GM12892 (cell line): ENCODE results near the gene TFF2.

ENCODE experiments used
- DNase-seq: peaks from one replicate; pipeline ENCODE4 v3.0.0; 2011; ENCODE audit not compliant: insufficient read length
- FAIRE-seq: peaks from 2 replicates; lab custom pipeline; 2011; peaks lifted over from hg19 to GRCh38; lab: Jason Lieb, UNC
- POLR2A ChIP-seq: IDR thresholded peaks from 2 replicates; pipeline ENCODE4 v1.6.1; 2011; ENCODE audit warnings: low read depth, low read length, control low read depth
- POLR2AphosphoS5 ChIP-seq: IDR thresholded peaks from 2 replicates; pipeline ENCODE4 v1.6.1; 2011; ENCODE audit warnings: low read depth, low read length, control low read depth
- TAF1 ChIP-seq: IDR thresholded peaks from 2 replicates; pipeline ENCODE4 v1.6.1; 2011; ENCODE audit warnings: low read depth, mild to moderate bottlenecking, control low read depth, low read length, borderline replicate concordance

The TFF2 gene

GRCh38 chr21:42301371-42302075 lies 49.3 kb downstream of the TFF2 start:
- FAIRE-seq (no peak), DNase-seq (no peak)
- TF ChIP-seq TAF1, result no peak

GRCh38 chr21:42300956-42301355 lies 49.8 kb downstream of the TFF2 start:
- no peak for FAIRE-seq
- no peak for TF ChIP-seq POLR2A
- no peak for TF ChIP-seq TAF1
- TF ChIP-seq POLR2AphosphoS5, result no peak
- DNase-seq, result no peak

GRCh38 chr21:42300045-42300583 lies 50.7 kb downstream of the TFF2 start:
- no peak for DNase-seq
- no peak for FAIRE-seq
- TF ChIP-seq POLR2A (no peak), TAF1 (no peak), POLR2AphosphoS5 (no peak)

GRCh38 chr21:42299324-42300044 lies 51.3 kb downstream of the TFF2 start:
- FAIRE-seq (no peak), DNase-seq (no peak)
- TF ChIP-seq POLR2AphosphoS5, result no peak
- TF ChIP-seq POLR2A, result no peak
- no peak for TF ChIP-seq TAF1

GRCh38 chr21:42298657-42299056 lies 52.1 kb downstream of the TFF2 start:
- DNase-seq (no peak), FAIRE-seq (no peak)
- TF ChIP-seq TAF1, result no peak

GRCh38 chr21:42298237-42298636 lies 52.6 kb downstream of the TFF2 start:
- FAIRE-seq (no peak), DNase-seq (no peak)
- TF ChIP-seq POLR2AphosphoS5, result no peak
- TF ChIP-seq TAF1, result no peak
- TF ChIP-seq POLR2A, result no peak

GRCh38 chr21:42297377-42297776 lies 53.4 kb downstream of the TFF2 start:
- no peak for TF ChIP-seq POLR2A
- TF ChIP-seq POLR2AphosphoS5, result no peak
- TF ChIP-seq TAF1, result no peak
- FAIRE-seq (no peak), DNase-seq (no peak)

GRCh38 chr21:42296501-42296900 lies 54.3 kb downstream of the TFF2 start:
- TF ChIP-seq POLR2AphosphoS5, result no peak
- no peak for TF ChIP-seq POLR2A
- TF ChIP-seq TAF1, result no peak
- FAIRE-seq (no peak), DNase-seq (no peak)
